Erythroblast (primary cell): ENCODE measurements around the gene SLC25A46.
"Not testable (repeated sequence)": the region's sequence is repeated elsewhere in the genome, so short reads cannot be mapped to it uniquely, and the experiment has no call there.

Source experiments
- GATA1 ChIP-seq: IDR thresholded peaks from 2 replicates; pipeline ENCODE4 v1.6.1; 2011; ENCODE audit warnings: low read depth, mild to moderate bottlenecking, control low read depth, low read length, moderate library complexity
- POLR2A ChIP-seq: IDR thresholded peaks from 2 replicates; pipeline ENCODE4 v1.6.1; 2011; ENCODE audit warnings: mild to moderate bottlenecking, low read length

- not testable (repeated sequence) for TF ChIP-seq POLR2A, GATA1
Measured at GRCh38 chr5:110690587-110690986, 48.2 kb upstream of the SLC25A46 start.
